SIG-M5 (cell line): ENCODE results near the gene STEAP3.

ENCODE experiments used
- DNase-seq: peaks from one replicate; lab custom pipeline; 2025; lab: John Stamatoyannopoulos, UW

The STEAP3 gene

GRCh38 chr2:119225105-119225865 lies 1.7 kb downstream of the STEAP3 start:
- DNase-seq, result no peak

GRCh38 chr2:119225926-119226325 lies 2.3 kb downstream of the STEAP3 start:
- DNase-seq, result no peak

- no peak for DNase-seq
Measured at GRCh38 chr2:119227346-119227745, 3.7 kb downstream of the STEAP3 start.

DNA sequence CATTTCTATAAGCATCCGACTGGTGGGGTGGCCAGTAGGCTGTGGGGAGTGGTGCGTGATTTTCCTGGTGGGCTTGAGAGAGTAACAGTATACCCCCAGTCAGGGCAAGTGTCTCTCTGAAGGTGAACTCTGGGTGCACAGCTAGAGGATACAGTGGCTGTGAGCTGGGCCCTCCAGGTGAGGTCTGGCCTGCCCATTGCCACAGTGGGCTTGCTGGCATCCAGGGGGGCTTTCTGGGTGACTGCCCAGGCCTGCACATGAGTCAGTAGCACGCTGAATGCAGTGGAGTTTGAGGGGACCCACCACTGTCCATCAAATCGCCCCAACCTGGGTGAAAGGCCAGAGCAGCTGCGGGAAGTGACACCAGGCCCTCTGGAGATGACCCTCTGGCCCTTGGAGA lies 4.5 kb downstream of the STEAP3 start:
- DNase-seq, result no peak

GRCh38 chr2:119228964-119229363 lies 5.3 kb downstream of the STEAP3 start:
- no peak for DNase-seq

- DNase-seq, result no peak
Measured at GRCh38 chr2:119229716-119230115, 6.1 kb downstream of the STEAP3 start.

DNA sequence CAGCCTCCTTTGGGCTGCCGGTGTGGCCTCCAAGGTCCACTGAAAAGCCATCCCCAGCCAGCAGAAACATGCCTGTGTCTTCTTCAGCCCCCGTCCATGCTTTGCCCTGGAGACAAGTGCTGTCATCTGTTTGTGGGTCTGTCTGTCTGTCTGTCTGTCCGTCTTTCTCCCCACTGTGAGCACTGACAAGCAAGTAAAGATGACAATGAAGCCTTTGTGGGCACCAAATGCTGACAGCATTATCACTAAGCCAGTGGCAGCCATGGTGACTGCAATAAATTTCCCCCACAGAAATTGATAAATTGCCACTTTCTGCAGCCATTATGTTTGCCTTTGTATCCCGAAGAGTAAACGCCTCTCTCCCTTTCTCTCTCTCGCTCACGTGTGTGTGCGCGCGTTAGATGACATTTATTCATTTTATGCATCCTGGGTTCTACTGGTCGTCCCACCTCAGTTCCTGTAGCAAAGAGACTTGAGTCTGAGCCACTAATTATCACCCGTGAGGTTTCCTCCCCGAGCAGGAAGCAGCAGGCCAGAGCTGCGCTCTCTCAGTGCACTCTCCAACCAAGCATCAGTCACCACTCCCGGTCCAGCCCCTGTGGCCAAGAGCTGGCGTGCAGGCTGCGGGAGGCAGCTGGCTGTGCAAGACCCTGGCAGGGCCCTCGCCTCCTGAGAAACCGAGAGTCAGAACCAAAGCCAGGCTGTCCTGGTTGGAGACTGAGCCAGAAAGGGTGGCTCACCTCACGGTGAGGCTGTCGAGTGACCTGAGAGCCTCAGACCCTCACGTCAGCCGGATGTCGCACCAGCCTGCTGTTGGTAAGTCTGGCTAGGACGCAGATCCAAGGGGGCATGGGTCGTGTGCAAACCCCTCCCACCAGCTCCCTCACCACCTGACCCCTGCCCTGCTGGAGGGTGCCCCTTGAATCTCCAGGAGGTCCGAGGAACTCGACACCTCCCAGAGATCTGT lies 6.9 kb downstream of the STEAP3 start:
- no peak for DNase-seq

DNA sequence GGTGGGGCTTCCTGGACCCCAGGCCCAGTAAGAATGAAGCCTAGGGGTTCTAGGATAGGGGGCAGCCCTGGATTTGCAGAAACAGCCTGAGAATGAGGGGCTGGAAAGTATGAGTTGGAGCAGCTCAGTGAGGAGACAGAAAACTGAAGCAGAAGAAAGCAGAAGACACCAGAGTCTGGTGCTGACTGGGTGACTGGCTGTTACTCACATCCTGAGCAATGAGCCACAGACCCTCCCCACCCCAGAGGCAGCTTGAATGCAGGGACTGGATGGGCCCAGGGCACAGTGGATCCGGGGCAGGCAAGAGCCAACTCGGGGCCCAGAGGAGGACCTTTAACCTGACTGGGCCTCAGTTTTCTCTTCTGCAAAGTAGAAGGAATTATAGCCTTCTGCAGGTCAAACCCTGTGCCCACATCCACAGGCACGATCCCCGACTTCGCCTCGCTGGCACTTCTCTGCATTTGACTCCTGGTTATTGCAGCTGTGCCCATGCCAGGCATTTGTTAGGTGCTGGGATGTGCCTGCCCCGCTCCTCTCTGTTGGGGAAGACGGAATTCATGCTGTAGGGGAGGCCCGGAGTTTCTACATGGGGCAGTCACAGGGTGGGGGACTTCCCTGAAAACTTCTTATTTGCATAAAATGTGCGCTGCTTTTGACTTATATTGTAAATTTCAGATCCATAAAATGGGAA lies 8.5 kb downstream of the STEAP3 start:
- no peak for DNase-seq

GRCh38 chr2:119232666-119232993 lies 9.0 kb downstream of the STEAP3 start:
- no peak for DNase-seq

- DNase-seq, result no peak
Measured at GRCh38 chr2:119233326-119234020, 9.8 kb downstream of the STEAP3 start.

DNA sequence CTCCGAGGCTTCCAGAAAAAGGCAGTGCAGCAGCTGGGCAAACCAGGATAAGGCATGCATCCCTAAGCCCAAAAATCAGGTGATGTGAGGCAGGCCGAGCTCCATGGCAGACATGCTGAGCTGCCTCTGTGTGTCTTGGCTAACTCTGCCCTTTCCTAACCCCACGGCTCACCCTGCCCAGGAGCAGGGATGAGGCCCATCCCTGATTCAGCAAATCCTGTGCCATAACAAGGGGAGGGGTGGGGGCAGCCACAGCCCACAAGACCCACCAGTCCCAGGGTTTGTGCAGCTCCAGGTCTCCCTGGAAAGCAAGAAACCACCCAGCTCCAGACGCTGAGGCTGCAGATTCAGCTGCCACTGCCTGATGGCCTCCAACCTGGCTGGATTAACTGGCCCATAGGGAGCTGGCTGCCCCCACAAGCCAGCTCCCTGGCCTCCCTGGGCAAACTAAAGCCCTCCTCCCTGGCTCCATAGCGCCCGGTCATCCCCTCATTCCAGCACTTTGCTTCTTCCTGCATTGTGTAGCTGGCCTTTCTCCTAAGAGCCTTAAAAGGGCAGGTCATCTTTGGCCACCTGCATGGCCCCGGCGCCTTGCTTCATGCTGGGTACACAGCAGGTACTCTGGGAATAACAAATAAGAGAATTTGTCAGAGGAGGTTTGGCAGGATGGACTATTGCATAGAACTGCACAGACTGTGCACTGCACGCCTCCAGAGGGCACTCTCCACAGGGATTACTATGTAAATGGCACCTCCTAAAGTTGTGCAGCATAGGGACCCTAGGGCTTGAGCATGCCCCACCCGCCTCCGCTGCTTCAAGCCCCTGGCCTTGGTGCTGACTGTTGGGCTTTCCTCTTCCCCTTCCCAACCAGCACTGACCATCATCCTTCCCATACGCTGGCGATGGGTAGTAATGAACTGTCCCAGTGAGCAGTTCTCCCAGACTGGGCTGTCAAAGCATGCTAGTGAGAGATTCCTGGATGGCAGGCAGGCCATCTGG lies 10.7 kb downstream of the STEAP3 start:
- no peak for DNase-seq

GRCh38 chr2:119236796-119237195 lies 13.2 kb downstream of the STEAP3 start:
- DNase-seq, result no peak

DNA sequence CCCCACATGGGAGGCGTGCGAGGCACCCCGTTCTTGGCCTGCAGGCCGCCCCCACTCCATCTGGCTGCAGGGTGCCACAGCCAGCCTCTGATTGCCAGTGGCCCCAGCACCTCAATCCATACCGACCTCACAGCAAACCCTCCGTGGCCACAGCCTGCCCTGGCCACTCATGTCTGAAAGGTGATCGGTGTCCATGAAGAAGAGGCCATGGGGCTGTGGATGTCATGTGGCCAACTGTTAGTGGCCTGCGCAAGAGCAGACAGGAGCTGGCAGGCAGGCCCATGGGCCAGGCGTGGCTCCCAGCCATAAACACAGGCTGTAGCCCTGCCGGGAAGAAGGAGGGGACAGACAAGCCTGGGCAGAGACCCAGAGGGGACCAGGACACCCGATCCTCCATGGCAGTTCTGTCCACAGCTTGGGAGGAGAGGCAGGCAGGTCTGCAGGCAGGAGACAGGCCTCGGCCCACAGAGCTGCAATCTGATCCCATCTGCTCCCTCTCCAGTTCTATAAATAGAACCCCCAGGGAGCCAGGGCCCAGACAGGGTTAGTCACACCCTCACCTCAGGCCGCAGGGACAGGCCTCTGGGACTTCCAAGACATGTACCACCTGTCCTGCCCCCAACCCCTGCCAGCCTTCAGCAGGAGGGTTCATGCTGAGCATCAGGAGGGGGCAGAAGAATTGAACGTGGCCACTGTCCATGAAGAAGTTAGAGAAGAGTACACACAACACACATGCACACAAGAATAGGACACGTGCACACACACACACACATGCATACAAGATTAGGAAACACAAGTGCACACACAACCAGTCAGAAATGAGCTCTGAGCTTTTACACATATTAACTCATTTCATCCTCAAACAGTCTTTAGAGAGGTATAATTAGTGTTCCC lies 16.9 kb downstream of the STEAP3 start:
- no peak for DNase-seq

GRCh38 chr2:119241205-119241532 lies 17.5 kb downstream of the STEAP3 start:
- no peak for DNase-seq

- DNase-seq, result no peak
Measured at GRCh38 chr2:119242276-119243119, 18.9 kb downstream of the STEAP3 start.

- DNase-seq, result no peak
Measured at GRCh38 chr2:119243621-119244020, 20.0 kb downstream of the STEAP3 start.

GRCh38 chr2:119245076-119245840 lies 21.6 kb downstream of the STEAP3 start:
- DNase-seq, result no peak

DNA sequence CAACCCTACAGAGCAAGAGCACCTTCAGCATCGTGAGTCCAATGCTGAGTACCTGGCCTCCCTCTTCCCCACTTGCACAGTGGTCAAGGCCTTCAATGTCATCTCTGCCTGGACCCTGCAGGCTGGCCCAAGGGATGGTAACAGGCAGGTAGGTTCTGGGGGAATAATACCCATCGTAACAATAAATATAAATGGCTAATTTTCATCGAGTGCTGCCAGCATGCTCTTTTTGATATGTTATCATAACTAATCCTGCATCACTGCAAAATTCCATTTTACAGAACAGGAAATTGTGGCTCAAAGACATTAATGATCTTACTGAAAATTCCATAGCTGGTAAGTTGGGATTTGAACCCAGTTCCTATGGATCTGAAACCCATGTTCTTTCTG lies 22.2 kb downstream of the STEAP3 start:
- no peak for DNase-seq
